Astrocyte (in vitro differentiated cells and primary cell): Measurements from ENCODE around the gene CCDC74B.
"Not testable (repeated sequence)": the region's sequence is repeated elsewhere in the genome, so short reads cannot be mapped to it uniquely, and the experiment has no call there.

Source experiments
- EZH2 ChIP-seq: IDR thresholded peaks from 2 replicates; pipeline ENCODE4 v1.6.1; 2012; ENCODE audit warnings: mild to moderate bottlenecking, low read length, inconsistent platforms; ENCODE audit not compliant: insufficient read depth
- TF ChIP-seq, protein P1 (sequence below): IDR thresholded peaks from 2 replicates; pipeline ENCODE4 v1.5.1; 2011; ENCODE audit warnings: low read depth, mild to moderate bottlenecking, inconsistent platforms, low read length, moderate library complexity; ENCODE audit not compliant: insufficient read depth

DNA sequence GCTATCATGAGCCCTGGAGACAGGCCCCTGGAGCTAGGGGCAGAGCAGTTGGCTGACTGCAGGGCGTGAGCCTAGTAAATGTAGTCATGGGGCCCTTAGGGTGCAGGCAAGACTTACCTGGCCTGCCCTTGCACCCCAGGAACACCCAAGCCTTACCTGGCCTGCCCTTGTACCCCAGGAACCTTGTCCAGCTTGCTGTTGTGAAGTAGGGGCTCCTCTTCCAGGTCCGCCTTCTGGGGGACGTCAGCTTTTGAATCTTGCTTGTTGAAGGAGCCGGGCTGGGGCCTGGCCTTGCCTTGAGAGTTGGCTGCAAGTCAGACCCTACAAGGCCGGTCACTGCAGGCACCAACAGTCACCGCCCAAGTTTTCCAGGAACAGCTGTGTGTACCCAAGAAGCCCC is 3.9 kb downstream of the CCDC74B start:
- TF ChIP-seq, protein P1, sequence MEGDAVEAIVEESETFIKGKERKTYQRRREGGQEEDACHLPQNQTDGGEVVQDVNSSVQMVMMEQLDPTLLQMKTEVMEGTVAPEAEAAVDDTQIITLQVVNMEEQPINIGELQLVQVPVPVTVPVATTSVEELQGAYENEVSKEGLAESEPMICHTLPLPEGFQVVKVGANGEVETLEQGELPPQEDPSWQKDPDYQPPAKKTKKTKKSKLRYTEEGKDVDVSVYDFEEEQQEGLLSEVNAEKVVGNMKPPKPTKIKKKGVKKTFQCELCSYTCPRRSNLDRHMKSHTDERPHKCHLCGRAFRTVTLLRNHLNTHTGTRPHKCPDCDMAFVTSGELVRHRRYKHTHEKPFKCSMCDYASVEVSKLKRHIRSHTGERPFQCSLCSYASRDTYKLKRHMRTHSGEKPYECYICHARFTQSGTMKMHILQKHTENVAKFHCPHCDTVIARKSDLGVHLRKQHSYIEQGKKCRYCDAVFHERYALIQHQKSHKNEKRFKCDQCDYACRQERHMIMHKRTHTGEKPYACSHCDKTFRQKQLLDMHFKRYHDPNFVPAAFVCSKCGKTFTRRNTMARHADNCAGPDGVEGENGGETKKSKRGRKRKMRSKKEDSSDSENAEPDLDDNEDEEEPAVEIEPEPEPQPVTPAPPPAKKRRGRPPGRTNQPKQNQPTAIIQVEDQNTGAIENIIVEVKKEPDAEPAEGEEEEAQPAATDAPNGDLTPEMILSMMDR = not testable (repeated sequence)
- not testable (repeated sequence) for TF ChIP-seq EZH2
